ENCODE measurements around the gene PROM2. TPM values are rescaled to one million over a fixed set of nuclear protein-coding genes. Genes with fewer than 3 reads are reported as not detected.

The PROM2 gene
- polyA plus RNA-seq, 1 donor = 1.5 TPM

Other genes starting within 250 kb of the PROM2 start
- gene MAL, start 248.7 kb upstream of the PROM2 start, polyA plus RNA-seq (ENCODE audit: insufficient read length) = 2.5 TPM
- gene MRPS5, start 152.6 kb upstream of the PROM2 start, polyA plus RNA-seq (ENCODE audit: insufficient read length) = 67.5 TPM
- gene ZNF514, start 114.6 kb upstream of the PROM2 start, polyA plus RNA-seq (ENCODE audit: insufficient read length) = 21.0 TPM
- gene ZNF2, start 108.6 kb upstream of the PROM2 start, polyA plus RNA-seq (ENCODE audit: insufficient read length) = 4.9 TPM
- 2.0 TPM for gene ZNF892, start 66.9 kb upstream of the PROM2 start, polyA plus RNA-seq (ENCODE audit: insufficient read length)
- gene KCNIP3, start 22.9 kb downstream of the PROM2 start, polyA plus RNA-seq (ENCODE audit: insufficient read length) = 7.9 TPM
- gene FAHD2A, start 128.3 kb downstream of the PROM2 start, polyA plus RNA-seq (ENCODE audit: insufficient read length) = 20.3 TPM
- gene TRIM43B, start 210.3 kb downstream of the PROM2 start, polyA plus RNA-seq (ENCODE audit: insufficient read length) = not detected

Data from forelimb muscle (tissue), 1 donor.